LoVo (cell line): ENCODE results near the gene NELL2.
A peak's percentile ranks its signal among the peaks of the same experiment; 100 is the strongest.
"Not testable (repeated sequence)": the region's sequence is repeated elsewhere in the genome, so short reads cannot be mapped to it uniquely, and the experiment has no call there.

Experiments
- DNase-seq: peaks from one replicate; pipeline ENCODE4 v3.0.0-alpha.2; 2016; ENCODE audit warnings: low spot score

The NELL2 gene

DNA sequence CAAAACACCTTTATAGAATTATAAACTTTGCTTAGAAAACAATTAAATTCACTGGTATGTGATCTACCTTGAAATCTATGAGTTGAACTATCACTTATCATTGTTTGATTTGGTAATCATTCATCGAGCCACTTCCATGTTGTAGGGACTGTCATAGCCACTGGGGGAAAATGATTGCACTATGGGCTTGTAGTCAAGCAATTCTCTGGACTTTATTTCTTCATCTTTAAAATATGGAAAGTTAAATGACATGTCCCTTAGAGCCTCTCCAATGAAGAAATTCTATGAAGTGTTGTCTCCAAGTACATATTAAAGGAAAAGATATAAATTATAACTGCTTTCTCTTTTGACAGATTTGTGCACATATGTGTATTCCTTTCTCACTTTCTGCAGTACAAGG lies 97.3 kb downstream of the NELL2 start:
- DNase-seq, result no peak

DNA sequence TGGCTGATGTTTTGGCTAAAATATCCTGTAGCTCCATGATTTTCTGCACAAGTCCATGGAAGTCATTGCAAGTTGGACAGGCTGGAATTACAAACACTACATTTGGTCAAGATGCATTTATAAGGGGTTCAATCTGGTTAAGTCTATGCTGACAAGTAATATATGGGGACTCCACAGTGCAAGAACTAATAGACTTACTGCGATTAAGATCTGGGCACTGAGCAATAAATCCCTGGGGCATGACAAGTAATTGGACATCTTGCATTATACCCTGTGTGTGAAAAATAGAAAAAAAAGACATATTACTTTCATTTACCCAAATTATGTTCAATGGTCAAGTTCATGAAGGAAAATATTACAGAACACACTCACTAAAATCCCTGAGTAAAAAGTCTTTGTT lies 99.1 kb downstream of the NELL2 start:
- no peak for DNase-seq

DNA sequence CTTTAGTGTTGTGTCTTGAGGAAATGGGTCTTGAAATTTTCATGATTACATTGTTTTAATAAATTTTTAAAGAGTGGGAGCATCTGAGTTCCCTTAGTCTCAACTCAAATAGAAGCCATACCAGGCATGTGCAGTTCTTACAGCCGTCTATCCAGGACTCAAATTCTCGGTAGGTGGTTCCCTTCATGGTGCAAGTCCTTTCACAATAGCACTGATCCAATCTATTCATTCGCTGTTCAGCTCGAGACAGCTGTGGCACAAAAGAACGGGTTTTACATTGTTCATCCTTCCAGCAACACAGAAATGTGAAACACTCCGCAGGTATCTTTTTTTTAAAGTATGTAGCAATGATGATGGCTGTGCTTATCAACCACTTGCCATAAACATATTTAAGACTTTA lies 100.2 kb downstream of the NELL2 start:
- no peak for DNase-seq

DNA sequence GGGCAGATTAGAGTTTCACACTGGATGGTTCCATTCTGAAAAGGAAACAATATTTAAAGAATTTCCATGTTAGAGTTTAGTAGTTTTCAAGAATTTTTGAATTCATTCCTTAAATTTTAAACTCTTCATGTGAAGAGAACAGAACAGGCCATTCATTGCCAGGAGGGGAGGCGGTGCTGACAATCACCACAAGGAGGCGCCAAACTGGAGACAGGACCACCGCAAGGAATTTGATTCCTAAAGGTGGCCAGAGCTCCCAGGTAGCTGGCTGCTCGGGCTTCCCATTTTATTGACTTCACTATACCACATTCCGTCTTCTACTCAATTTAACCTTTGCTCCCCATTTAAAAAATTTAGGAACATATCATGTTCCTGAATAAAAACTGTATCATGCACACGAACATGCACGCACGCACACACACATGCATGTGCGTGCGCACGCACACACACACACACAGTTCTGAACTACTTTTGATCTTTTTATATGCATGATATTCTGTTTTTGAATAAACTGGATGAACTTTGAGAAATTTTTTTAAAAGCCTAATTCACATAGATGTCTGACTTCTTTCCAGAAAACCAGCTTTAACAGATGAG lies 101.2 kb downstream of the NELL2 start:
- peak; percentile 52 for DNase-seq

DNA sequence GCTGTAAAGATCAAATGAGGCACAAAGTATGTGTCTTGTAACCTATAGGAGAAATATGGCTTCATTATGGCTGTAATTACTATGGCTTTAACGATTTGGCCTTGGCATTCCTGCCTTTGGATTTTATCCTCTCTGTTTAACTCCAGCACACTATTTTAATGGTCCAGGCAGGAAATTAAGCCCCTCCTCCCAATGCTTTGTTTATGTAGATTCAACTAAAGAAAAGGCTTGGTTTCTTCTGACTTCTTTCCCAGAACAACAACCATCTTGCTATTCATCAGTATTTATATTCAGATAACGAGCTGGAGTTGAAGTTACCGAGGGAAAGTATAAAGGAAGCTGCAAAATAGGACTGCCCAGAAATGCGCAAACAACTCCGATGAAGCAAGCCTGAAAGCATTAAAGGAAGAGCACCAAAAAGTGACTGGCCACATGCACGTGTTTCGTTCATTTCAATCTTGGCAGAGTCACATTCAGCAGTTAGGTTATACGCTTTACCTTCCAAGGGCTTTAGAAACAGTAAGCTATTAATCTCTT lies 104.6 kb downstream of the NELL2 start:
- DNase-seq, result no peak

DNA sequence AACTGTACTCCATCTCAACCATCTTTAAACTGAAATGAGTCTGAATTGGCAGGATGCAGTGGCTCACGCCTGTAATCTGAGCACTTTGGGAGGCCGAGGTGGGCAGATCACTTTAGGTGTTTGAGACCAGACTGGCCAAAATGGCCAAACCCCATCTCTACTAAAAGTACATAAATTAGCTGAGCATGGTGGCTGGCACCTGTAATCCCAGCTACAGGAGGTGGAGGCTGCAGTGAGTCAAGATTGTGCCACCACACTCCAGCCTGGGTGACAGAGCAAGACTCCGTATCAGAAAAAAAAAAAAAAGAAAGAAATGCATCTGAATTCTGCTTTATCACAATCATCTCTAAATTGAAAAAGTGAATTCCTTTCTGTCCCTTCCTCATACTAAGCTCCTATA lies 110.3 kb downstream of the NELL2 start:
- no peak for DNase-seq

DNA sequence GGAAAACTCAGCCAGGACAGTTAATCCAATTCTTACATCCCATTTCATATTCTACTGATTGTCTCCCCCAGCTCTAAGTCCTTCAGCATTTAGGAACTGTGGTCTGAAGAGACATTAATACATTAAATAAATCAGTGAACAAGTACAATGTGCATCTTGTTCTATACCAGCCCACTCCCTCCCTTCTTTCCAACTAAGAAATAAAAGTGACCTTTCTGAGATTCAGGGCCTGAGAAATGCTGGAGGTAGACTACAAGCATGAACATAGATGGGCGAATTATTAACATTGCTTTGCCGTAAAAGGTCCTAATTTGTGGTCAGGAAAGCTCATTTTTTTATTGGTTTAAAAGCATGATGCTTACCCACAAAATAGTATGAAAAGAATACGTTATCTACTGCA lies 113.1 kb downstream of the NELL2 start:
- DNase-seq, result no peak

DNA sequence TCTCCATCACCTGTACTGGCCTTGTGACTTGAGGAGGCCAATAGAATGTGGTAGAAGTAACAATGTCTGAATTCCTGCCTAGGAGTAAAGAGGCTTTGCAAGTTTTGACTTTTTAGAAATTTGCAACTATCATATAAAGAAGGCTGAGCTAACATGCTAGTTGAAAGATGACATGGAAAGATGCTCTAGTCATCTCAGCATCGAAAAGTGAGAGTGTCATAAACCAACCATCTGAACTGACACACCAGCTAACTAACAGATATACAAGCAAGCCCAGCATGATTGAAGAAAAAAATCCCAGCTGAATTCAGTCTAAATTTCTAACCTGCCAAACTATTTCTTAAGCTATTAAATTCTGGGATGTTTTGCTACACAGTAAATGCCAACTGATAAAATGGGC lies 116.8 kb downstream of the NELL2 start:
- no peak for DNase-seq

DNA sequence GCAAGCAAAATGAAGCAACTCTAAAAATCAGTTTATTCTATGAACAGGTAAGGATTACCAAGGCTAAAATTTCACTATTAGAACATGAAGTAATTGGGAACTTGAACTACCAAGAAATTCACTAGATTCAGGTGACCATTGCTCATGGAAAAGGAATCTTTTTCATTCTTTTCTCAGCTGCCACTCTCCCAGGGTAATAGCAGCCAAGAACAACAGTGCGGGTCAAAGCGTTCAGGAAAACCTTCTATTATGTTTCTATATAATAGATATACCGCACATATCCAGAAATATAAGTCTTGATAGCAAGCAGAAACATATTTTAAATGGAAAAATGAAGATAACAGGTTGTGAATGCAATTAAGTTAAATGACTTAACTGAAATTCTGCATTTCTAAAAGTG lies 125.6 kb downstream of the NELL2 start:
- DNase-seq, result no peak

DNA sequence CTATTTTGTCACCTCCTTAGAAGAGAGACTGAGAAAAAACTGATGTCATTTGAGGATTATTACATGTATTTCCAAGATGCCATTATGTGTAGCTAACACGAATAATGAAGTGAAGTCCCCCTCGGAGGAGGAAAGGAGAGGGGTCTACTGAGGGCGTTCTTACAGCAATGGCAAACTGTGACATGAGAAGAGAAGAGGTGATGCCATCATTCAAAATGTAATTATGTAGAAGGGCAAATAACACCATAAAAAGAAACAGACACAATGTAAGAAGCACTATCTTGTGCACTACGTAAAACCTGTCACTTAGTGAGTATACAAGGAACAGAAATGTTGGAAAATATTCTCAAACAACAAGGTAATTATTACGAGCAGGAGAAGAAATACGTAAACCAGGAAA lies 126.5 kb downstream of the NELL2 start:
- no peak for DNase-seq

DNA sequence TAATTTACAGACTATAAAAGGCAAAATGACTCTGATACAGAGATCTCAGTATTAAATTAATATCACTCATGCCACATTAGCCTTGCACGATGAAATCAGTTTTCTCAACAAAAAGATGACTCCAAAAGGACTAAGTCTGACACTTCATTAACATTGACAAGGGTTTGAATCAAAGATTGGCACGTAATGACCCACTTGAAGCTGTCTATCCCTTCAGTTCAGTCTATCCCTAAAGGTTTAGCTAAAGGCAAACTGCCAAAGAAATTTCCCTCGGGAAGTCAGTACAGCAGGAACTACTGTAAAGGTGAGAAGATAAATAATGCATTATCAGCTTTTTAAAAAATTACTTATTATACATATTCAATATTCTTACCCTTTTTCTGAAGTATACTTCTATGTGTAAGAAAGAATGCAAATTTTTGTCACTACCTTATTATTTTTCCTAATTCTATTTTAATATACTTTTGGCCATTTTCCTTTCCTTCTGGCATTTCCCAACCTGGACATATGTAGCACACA lies 127.1 kb downstream of the NELL2 start:
- DNase-seq, result no peak

DNA sequence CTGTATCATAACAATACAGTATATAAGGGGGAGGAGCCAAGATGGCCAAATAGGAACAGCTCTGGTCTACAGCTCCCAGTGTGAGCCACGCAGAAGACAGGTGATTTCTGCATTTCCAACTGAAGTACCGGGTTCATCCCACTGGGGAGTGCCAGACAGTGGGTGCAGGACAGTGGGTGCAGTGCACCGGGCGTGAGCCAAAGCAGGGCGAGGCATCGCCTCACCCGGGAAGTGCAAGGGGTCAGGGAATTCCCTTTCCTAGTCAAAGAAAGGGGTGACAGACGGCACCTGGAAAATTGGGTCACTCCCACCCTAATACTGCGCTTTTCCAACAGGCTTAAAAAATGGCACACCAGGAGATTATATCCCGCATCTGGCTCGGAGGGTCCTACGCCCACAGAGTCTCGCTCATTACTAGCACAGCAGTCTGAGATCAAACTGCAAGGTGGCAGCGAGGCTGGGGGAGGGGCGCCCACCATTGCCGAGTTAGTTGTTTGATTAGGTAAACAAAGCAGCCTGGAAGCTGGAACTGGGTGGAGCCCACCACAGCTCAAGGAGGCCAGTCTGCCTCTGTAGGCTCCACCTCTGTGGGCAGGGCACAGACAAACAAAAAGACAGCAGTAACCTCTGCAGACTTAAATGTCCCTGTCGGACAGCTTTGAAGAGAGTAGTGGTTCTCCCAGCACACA lies 134.7 kb downstream of the NELL2 start:
- DNase-seq, result not testable (repeated sequence)

DNA sequence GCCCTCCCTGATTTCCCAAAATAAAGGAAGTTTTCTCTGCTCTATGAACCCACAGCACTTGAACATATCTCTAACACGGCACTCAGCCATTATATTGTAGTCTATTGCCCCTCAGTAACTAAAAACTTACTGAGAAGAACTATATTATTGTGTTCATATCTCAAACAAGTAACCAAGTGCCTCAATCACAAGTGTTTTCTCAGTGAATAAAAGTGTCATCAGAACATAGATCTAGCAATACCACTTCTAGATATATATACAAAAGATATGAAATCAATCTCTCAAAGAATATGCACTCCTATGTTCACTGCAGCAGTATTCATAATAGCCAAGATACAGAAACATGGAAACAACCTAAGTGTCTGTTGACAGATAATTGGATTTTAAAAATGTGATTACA lies 138.1 kb downstream of the NELL2 start:
- no peak for DNase-seq

DNA sequence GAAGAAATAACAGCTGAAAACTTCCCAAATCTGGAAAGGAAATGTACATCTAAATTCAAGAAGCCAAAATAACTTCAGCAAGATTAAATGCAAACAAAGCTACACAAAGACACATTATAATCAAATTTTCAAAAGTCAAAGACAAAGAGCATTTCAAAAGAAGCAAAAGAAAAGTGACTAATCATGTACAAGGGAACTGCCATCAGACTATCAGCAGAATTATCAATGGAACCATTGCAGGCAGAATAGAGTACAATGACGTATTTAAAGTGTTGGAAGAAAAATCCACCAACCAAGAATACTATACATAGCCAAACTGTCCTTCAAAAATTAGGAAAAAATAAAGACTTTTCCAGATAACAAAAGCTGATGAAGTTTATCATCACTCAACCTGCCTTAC lies 147.5 kb downstream of the NELL2 start:
- no peak for DNase-seq

DNA sequence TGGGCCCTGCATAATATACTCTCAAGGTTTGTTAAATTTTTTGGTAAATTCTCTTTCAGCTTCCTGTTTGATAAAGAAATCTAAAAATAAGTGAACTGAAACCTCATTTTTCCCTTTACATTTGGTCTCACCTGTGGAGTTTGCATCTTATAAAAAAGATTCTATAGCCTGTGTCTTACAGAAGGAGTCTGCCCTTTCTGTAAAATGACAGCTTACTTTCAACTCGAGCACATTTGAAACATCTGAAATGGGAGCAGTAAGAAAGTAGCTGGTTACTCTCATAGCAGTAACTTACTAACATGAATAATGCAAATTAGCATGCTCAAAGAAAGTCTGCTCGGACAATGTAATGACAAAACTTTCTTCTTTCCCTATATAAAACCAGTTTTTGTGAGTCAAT lies 155.8 kb downstream of the NELL2 start:
- no peak for DNase-seq

DNA sequence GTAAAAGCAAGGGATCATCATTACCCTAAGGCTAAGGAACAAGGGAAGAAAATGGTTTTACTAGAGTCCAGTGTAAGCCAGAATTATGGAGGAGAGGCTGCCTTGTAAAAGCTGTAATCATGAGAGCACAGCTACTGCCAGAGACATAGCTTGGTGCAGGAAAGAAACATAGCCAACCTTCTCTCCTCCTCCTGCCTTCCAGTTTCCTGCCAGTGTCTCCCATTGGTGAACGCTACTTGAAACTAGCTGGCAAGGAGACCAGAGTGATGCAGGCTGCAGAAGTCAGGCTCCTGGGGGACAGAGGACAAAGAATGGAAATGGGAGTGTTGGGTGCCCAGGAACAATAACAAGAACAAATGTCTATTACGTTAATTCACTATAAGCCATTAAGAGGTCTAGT lies 158.5 kb downstream of the NELL2 start:
- DNase-seq, result no peak

DNA sequence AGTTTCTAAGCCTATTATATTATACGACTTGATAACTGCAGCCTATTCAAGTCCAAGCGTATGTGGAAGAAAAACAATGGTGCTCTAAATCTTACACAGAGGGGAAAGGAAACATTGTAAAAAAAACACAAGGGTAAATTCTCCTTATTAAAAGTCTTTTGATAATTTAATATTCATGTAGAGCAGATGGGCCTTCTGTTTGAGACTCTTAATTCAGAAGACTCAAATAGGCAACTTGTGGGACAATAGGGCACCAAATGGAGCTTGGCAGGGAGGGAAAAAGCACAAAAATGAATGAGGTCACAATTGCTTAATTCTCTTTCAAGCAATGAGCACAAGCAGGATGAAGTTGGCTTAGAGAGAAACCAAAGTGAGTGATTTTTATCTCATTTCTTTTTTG lies 159.4 kb downstream of the NELL2 start:
- no peak for DNase-seq

DNA sequence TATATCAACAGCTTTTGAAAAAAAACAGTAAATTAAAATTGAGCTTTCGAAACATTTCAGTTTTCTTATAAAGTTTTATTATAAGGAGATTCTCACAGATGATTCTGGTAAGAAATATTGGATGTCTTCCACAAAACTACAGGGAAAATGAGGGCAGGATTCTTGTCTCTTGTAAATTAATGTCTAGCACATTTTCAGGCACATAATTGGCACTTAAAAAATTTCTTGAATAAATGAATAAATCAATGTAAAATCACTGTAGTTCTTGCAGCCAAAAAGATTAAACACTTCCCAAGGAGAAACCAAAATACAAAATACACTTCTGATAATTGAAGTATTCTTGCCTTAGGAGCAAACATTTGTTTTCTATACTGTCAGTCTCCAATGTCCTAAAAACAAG lies 164.4 kb downstream of the NELL2 start:
- no peak for DNase-seq

DNA sequence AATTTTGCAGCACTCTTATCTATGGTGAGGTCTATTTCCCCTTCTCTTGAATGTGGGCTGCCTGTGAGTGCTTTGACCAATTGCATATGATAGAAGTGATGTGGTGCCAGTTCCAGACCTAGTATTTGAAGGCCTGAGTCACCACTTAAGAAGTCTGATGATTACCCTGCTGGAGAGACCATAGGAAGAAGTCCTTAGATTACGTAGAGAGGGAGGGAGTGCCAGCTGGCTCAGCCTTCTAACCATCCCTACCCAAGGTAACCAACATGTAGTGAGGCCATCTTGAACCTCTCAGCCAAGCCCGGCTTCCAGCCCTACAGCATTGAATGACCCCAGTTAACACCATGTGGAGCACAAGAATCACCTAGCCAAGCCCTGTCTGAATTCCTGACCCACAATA lies 166.9 kb downstream of the NELL2 start:
- no peak for DNase-seq

DNA sequence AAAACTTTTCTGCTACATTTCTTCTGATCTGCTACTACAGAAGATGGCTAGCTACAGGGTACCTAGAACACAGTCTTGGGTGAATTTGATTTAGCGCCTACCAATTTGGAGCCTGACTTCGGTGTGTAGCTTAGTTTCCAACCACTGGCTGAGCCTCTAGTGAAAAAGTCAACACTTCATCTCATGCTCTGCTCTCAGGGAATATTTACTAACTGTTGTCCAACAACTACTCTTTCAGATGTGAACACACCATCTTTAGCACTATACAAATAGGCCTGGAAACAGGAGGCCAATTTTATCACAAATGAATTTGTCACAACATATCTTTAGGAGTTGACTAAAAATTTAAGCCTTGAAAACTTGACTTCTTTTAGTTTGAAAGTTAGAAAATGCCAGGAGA lies 167.9 kb downstream of the NELL2 start:
- no peak for DNase-seq

DNA sequence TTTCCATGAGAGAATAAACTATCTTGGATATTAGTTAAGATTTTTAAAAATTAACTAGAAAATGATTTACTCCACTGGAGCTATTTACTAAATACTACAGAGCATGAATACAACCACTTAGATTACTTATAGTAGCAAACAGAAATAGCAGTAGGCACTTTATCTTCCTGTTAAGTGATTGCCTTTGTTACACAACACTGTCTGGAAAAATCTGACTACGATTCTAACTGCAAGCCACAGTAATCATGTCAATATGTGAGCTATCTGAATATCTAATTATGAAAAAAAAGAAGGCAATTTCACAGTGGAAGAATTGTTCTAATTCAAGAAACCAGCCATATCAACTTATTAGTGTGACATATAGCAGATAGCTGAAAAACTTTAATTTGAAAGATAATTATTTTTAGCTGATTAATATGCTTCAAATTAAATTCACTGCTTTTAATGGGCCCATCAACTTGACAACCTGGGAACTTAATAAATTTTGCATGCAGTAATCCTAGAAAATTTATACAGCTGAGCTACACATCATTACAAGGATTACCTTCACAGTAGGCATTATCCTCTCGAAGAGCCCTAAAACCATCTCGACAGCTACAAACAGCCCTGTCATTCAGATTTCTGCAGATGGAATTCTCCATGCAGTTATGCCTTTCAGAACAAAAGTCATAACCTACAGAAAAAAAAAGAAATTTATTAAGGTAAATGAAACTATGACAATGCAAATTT lies 172.8 kb downstream of the NELL2 start:
- no peak for DNase-seq

DNA sequence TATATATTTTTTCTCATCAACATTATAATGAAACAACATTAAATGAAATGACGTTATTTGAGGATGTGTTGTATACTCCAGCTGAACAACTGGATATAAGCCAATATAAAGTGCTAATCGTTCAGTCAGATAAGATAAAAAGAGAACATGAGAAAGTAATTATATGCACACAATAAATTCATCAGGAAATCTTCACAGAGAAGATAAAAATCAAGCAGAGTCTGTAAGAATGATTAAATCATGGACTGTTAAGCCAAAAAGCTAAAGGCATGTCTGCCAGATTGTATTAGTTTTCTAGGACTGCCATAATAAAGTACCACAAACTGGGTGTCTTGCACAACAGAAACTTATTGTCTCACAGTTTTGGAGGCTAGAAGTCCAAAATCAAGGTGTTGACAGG lies 178.6 kb downstream of the NELL2 start:
- DNase-seq, result no peak

DNA sequence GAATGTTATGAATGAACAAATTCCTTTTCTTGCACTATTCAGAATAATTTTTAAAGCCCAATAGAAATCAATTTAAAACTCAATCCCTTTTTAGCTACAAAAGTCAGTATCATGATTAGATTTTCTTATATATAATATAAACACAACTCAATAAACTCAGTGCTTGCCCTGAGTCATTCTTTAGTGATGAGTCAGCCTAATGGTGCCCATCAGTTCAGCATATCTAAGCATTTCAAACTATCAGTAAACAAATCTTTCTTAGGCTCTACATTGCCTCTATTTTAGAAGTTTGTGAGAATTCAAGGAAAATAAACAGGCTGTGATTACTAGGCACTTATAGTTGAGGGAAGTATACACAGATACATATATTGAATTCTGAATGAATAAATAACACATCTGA lies 179.6 kb downstream of the NELL2 start:
- DNase-seq, result no peak
